DOHH2 (cell line): Measurements from ENCODE around the gene OLFM1.

Experiments used
- H3F3A ChIP-seq: fragments of 200-600 bp; sonication (generic), shearing (Covaris generic); 2 replicates; pipeline ENCODE4 v1.6.0; 2016; ENCODE audit warnings: antibody characterized with exemption, mild to moderate bottlenecking; ENCODE audit not compliant: control insufficient read depth, insufficient read depth
- H3K27ac ChIP-seq: fragments of 200-600 bp; sonication (generic); 2 replicates; pipeline ENCODE4 v1.5.1; 2014; ENCODE audit warnings: low read depth, mild to moderate bottlenecking, low read length, moderate library complexity
- H3K27me3 ChIP-seq: fragments of 200-600 bp; sonication (generic); 2 replicates; pipeline ENCODE4 v1.6.1; 2014; ENCODE audit warnings: mild to moderate bottlenecking, low read length, mixed read lengths; ENCODE audit not compliant: control insufficient read depth
- H3K36me3 ChIP-seq: fragments of 200-600 bp; sonication (generic); 2 replicates; pipeline ENCODE4 v1.6.1; 2014; ENCODE audit warnings: mild to moderate bottlenecking, low read length, moderate library complexity, mixed read lengths; ENCODE audit not compliant: control insufficient read depth
- H3K4me1 ChIP-seq: fragments of 200-600 bp; sonication (generic); 2 replicates; pipeline ENCODE4 v1.6.1; 2014; ENCODE audit warnings: mild to moderate bottlenecking, low read length, mixed read lengths; ENCODE audit not compliant: control insufficient read depth
- H3K4me2 ChIP-seq: fragments of 200-600 bp; sonication (generic); 2 replicates; pipeline ENCODE4 v1.6.0; 2014; ENCODE audit warnings: mild to moderate bottlenecking, low read length, moderate library complexity
- H3K4me3 ChIP-seq: fragments of 200-600 bp; sonication (generic); 2 replicates; pipeline ENCODE4 v1.5.1; 2014; ENCODE audit warnings: mild to moderate bottlenecking, low read length, mixed read lengths
- H3K79me2 ChIP-seq: fragments of 200-600 bp; sonication (generic); 2 replicates; pipeline ENCODE4 v1.6.1; 2014; ENCODE audit warnings: mild to moderate bottlenecking, low read length, mixed read lengths; ENCODE audit not compliant: control insufficient read depth
- H3K9me2 ChIP-seq: fragments of 200-600 bp; sonication (generic); replicated peaks from 2 replicates; pipeline ENCODE4 v1.6.1; 2014; ENCODE audit warnings: mild to moderate bottlenecking, low read length, mixed read lengths; ENCODE audit not compliant: control insufficient read depth
- H3K9me3 ChIP-seq: fragments of 200-600 bp; sonication (generic); 2 replicates; pipeline ENCODE4 v1.6.1; 2014; ENCODE audit warnings: antibody characterized with exemption, low read length, mixed read lengths; ENCODE audit not compliant: control insufficient read depth, insufficient read depth
- H4K20me1 ChIP-seq: fragments of 200-600 bp; sonication (generic); 2 replicates; pipeline ENCODE4 v1.6.0; 2014; ENCODE audit warnings: low read depth, mild to moderate bottlenecking, antibody characterized with exemption, low read length, moderate library complexity; ENCODE audit not compliant: control insufficient read depth, insufficient read depth
- EZH2phosphoT487 ChIP-seq: fragments of 200-600 bp; sonication (generic); IDR thresholded peaks from 2 replicates; pipeline ENCODE4 v1.6.1; 2017; ENCODE audit warnings: borderline replicate concordance, mild to moderate bottlenecking, antibody characterized with exemption, low read length, moderate library complexity, mixed read lengths
- TF ChIP-seq, protein P1 (sequence below): fragments of 200-600 bp; sonication (generic); IDR thresholded peaks from one replicate; pipeline ENCODE4 v1.5.1; 2014; ENCODE audit warnings: antibody characterized with exemption, mild to moderate bottlenecking, low read depth, low read length; ENCODE audit not compliant: poor library complexity, severe bottlenecking

OLFM1 gene

GRCh38 chr9:135123773-135124134 is 36.3 kb downstream of the OLFM1 start:
- no peak overlapping the region for H3K4me2 ChIP-seq
- TF ChIP-seq, protein P1, sequence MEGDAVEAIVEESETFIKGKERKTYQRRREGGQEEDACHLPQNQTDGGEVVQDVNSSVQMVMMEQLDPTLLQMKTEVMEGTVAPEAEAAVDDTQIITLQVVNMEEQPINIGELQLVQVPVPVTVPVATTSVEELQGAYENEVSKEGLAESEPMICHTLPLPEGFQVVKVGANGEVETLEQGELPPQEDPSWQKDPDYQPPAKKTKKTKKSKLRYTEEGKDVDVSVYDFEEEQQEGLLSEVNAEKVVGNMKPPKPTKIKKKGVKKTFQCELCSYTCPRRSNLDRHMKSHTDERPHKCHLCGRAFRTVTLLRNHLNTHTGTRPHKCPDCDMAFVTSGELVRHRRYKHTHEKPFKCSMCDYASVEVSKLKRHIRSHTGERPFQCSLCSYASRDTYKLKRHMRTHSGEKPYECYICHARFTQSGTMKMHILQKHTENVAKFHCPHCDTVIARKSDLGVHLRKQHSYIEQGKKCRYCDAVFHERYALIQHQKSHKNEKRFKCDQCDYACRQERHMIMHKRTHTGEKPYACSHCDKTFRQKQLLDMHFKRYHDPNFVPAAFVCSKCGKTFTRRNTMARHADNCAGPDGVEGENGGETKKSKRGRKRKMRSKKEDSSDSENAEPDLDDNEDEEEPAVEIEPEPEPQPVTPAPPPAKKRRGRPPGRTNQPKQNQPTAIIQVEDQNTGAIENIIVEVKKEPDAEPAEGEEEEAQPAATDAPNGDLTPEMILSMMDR = no peak
- H3K4me3 ChIP-seq = no peak overlapping the region
- H3K27ac ChIP-seq = no peak overlapping the region
- H3K36me3 ChIP-seq = no peaks in the 10 kb centered on the region
- H3F3A ChIP-seq = no peaks in the 10 kb centered on the region
- no peaks in the 10 kb centered on the region for H4K20me1 ChIP-seq
- no peaks in the 10 kb centered on the region for H3K9me2 ChIP-seq
- no peaks in the 10 kb centered on the region for H3K27me3 ChIP-seq
- H3K79me2 ChIP-seq = no peaks in the 10 kb centered on the region
- no peaks in the 10 kb centered on the region for H3K4me1 ChIP-seq
- peaks cover 2% of the 10 kb centered on the region; the same call in 1 of the 2 replicates for H3K9me3 ChIP-seq

DNA sequence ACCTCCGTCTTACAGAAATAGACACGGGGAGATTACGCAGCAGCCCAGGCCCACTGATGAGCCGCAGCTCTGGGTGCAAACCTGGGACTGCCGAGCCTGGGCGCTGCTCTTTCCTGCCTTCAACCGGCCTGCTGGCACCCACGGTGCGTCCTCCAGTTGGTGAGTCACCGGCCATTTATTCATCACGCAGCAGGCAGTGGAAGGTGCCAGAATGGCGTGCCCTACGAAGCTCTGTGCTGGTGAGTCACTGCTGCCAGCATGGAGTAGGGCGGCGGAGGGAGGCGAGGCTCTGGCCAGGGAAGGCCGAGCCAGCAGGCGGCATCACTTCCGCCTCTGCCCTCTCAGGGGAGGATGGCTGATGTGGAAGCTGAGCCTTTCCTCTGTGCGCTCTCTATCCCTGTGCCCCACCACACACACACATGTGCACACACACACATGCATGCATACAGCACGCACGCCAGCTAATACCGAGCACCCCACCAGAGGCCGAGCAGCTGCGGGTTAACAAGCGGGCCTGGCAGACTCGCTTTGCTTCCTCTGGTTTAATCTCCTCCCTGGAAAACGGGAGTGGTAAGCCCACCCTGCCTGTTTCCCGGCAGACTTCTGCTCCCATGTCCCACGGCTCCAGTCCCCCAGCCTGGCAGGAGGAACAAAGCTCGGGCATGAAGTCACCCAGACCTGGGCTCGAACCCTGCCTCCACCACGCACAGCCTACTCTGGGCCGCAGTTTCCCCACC is 39.2 kb downstream of the OLFM1 start:
- H3K4me2 ChIP-seq = no peak overlapping the region
- no peaks in the 10 kb centered on the region for H3K9me2 ChIP-seq
- peaks cover 14% of the 10 kb centered on the region; the same call in 1 of the 2 replicates for H3K9me3 ChIP-seq
- H3K36me3 ChIP-seq = no peaks in the 10 kb centered on the region
- no peak overlapping the region for H3K4me3 ChIP-seq
- H3K27me3 ChIP-seq = no peaks in the 10 kb centered on the region
- H3K27ac ChIP-seq = no peak overlapping the region
- H3F3A ChIP-seq = no peaks in the 10 kb centered on the region
- TF ChIP-seq, protein P1 = no peak
- TF ChIP-seq EZH2phosphoT487 = no peak
- no peaks in the 10 kb centered on the region for H3K79me2 ChIP-seq
- 0 out of 2 replicates have a peak, but pooled peaks cover 4% of the 10 kb centered on the region for H3K4me1 ChIP-seq
- H4K20me1 ChIP-seq = no peaks in the 10 kb centered on the region

DNA sequence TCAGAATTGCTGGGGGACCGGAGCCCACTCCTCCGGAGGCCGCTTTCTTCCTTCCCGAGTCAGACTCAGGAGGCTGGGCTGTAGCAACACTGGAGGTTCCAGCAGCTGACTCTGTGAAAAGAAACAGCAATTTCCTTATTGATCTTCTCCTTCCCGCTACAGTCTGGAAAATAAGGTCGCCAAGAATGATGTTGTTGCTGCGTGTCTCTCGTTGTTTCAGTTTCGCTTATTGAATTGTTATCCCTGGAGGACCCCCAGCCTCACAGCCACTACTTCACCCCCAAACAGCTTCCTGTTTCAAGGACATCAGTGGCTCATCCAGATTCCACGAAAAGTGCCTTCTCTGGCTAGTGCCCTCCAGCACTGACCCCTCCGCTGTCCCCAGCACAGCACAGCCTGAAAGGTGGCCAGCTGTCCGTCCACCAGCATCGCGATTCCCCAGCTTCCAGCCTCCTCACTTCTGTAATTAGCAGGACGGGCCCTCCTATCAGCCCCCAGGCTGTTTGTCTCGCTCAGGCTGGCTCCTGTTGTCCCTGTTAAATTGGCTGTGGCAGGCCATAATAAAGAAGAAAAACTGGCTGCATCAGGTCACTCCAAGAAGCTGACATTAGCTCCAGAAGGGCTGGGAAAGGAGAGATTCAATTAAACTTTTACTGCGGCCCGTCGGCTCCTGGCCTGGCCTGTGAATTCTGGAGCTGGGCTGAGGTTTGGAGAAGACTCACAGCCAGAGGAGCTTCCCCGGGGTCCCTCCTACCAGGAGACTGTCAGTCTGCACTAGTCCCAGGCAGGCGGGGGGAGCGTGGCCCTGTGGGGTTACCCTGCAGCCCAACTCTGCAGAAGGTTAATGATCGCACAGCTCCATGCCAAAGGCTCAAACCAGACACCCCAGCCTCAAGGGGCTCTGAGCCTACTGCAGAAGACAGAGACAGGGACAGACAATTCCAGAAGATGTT is 40.5 kb downstream of the OLFM1 start:
- no peaks in the 10 kb centered on the region for H3K36me3 ChIP-seq
- no peak overlapping the region for H3K4me3 ChIP-seq
- no peaks in the 10 kb centered on the region for H3K9me2 ChIP-seq
- peaks cover 14% of the 10 kb centered on the region; the same call in 1 of the 2 replicates for H3K9me3 ChIP-seq
- H3K4me2 ChIP-seq = no peak overlapping the region
- H3F3A ChIP-seq = no peaks in the 10 kb centered on the region
- no peak overlapping the region for H3K27ac ChIP-seq
- TF ChIP-seq, protein P1 = no peak
- no peak for TF ChIP-seq EZH2phosphoT487
- H3K27me3 ChIP-seq = no peaks in the 10 kb centered on the region
- no peaks in the 10 kb centered on the region for H4K20me1 ChIP-seq
- no peaks in the 10 kb centered on the region for H3K79me2 ChIP-seq
- H3K4me1 ChIP-seq = 0 out of 2 replicates have a peak, but pooled peaks cover 4% of the 10 kb centered on the region
